T follicular helper cell (primary cell): ENCODE results near the gene SCT.

Experiments used
- DNase-seq: peaks from one replicate; pipeline ENCODE4 v3.0.0-alpha.2; 2020; ENCODE audit warnings: low read depth

SCT gene

DNA sequence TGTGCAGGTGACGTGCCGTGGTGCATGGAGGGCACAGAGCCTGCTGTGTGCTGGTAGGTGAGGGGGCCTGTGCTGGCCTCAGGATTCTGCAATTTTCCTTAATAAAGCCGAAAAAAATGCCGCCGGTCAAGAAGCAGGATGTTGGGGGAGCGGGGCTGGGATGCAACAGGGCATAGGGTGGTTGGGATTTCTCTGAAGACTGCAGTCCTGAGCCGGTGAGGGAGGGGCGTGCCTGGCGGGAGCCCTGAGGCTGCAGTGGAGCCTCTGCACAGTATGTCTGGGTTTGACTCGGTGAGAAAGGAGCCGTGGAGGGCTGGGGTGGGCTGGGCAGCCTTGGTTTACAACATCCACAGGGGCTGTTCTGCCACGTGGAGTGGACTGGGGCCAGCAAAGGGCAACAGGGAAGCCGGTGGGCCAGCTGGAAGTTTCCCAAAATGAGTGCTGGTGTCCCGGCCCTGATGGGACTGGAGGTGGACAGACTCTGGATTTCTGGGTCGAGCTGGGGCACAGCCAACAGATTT is 3.6 kb downstream of the SCT start:
- DNase-seq = no peak

DNA sequence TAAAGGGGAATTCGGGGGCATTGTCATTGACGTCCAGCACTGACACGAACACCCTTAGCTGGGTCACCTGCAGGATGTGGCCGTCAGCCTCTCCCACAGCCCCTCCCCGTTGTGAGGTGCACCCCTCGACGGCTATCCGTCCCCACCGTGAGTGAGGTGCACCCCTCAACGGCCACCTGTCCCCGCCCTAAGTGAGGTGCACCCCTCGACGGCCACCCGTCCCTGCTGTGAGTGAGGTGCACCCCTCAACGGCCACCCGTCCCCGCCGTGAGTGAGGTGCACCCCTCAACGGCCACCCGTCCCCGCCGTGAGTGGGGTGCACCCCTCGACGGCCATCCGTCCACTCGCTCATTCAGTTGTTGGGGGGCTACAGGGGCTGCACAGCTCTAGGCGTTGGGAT is 5.1 kb downstream of the SCT start:
- no peak for DNase-seq

DNA sequence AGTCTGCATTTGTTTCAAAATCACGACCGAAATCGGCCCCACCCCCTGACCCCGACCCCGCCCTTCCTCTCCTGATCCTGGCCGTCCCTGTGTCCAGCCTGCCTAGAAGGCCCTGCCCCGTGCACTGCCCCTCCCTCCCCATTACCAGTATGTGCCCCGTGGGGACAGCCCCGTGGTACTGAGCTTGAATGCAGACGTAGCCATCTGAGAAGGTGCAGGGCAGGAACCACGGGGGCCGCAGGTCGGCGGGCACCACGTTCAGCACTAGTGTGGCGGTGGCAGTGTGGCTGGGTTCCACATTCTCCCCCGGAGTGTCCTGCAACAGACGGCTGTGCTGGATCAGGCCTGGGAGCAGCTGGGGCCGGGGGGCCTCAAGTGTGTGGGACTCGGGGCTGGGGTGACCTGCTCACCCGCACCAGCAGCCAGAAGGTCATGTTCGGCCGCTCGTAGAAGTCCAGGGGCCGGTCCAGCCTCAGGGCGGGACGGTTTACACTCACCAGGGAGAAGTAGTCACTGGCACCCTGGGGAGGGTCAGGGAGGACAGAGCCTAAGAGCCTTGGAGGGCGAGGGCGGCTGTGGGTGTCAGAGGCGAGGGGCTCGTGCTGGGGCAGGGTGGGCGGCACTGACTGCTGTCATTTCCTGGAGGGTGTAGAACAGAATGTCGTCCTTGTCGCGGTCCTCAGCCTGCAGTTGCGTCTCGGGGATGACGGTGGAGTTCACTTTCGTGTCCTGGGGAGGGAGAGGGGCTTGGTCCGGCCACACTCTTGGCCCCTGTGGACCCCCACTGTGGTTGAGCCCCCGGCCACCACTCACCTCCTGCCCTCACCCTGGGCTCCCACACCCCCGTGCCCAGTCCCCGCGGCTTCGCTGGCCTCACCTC is 5.8 kb downstream of the SCT start:
- no peak for DNase-seq

DNA sequence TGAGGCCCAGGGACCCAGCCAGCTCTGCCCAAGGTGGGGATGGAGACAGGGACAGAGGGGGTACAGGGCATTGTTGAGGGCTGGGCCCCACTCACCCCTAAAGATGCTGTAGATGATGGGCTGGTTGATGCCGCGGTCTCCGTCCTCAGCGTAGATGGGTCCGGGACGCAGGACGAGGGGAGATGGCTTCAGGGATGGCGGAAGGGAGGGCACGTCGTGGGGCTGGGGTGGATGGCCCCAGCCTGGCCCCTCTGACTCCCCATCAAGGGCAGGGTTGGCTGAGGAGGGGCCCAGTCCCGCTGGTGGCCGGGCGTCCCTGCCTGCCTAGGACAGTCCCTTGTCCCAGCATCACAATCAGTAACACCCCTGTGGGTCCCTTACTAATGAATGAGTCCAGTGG is 6.8 kb downstream of the SCT start:
- DNase-seq = no peak

DNA sequence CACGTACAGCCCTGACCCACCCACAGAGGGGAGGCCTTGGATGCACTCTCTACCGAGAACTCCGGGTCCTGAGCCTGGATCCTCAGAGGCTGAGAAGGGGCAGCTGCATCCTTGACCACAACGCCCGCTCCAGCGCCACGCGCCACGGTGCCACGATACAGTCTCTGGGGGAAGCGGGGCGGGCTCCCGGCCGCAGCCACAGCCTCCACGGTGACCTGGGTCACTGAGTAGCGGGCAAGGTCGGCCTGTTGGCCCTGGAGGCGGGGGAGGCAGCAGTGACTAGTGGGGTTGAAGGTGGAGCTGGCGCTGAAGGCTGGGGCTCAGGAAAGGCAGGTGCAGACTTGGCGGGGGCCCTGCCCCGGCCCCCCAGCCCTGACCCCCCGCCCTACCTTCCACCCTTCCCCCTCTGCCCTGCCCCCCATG is 7.3 kb downstream of the SCT start:
- DNase-seq = no peak

DNA sequence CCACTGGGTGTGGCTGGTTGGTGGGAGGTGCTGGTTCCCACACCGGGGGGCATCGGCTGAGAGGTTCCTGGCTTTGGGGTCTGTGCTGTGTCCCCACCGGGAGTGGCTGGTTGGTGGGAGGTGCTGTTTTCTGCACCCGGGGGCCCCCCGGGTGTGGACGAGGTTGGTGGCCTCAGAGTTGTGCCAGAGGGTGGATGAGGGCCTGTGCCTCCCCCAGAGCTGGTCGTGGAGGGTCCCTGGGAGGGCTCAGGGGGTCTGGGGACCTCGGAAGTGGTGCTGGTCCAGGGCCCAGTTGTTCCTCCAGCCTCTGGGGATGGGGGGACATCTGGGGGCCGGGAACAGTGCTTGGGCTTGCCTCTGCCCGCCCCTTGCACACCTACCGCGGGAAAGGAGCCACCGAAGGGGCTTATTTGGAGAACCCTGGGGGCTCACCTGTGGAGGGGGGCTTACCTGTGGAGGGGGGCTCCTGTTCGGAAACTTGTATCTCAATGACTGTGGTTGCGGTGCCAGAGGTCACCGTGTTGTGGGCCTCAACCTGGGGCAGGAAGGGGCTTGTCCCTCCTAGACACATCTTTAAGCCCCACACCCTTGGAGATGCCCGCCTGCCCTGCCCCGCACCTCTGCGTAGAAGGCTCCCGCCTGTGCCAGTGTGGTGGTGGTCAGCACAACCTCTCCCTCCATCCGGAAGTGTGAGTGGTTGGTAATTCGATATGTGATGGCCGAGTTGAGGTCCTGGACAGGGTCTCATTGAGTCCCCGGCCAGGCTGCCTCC is 7.9 kb downstream of the SCT start:
- no peak for DNase-seq

DNA sequence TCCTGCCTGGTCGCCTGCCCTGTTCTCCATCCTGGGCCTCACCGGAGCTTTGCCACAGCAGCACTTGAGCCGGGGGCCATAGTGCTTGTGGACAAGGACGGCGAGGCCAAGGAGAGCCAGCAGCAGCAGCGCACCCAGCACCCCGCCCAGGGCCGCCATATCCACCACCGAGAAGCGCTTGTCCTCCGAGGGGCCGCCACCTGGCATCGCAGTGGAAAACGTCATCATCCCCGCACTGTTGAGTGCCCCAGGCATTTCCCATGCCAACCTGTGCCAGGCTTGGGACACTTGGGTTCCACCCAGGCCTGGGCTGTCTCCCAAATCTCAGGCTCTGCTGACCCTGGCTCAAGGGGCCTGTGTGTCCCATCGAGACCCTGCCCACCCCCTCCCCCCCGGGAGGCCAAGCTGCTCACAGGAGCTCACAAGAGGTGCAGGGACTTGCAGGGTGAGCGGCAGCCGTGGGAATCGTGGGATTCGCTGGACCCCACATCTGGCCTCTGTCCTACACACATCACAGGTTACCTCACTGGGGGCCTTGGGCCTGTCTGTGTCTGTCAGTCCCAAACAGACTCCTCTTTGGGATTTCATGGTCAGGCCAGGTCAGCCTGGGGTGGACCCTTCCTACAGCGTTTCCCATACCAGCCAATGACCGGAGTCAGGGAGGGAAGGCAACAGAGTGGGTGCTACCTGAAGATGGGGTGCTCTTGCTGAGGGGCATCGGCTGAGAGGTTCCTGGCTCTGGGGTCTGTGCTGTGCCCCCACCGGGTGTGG is 8.9 kb downstream of the SCT start:
- DNase-seq = no peak

DNA sequence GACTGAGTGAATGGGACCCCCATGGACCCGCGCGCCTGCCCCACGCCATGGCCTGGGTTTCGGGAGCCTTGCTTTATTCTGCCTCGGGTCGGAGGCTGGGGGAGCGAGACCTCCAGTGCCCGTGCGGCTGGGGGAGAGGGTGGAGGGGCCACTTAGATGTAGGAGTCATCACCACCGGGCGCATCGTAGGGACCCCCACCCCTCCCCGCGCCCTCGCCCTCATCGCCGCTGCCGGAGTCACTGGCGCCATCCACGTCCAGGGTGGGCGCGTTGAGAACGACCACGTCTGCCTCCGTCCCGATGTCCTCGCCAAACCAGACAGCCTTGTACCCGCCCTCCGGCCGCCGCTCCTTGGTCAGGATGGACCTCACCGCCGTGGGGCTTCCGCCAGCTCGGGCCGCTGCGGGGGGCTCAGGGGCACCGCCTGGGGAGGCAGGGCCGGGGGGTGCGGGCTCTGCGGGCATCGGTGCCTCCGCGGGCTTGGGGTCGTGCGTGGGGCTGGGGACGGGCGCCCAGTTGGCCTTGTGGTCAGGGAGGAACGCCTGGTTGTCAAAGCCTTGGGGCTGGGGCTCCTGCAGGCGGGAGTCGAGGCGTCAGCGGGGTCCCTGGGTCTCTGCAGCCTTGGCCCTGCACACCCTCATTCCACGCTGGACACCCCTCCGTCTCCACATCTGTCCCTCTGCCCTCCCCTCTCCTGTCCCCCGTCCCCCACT is 9.6 kb downstream of the SCT start:
- no peak for DNase-seq

DNA sequence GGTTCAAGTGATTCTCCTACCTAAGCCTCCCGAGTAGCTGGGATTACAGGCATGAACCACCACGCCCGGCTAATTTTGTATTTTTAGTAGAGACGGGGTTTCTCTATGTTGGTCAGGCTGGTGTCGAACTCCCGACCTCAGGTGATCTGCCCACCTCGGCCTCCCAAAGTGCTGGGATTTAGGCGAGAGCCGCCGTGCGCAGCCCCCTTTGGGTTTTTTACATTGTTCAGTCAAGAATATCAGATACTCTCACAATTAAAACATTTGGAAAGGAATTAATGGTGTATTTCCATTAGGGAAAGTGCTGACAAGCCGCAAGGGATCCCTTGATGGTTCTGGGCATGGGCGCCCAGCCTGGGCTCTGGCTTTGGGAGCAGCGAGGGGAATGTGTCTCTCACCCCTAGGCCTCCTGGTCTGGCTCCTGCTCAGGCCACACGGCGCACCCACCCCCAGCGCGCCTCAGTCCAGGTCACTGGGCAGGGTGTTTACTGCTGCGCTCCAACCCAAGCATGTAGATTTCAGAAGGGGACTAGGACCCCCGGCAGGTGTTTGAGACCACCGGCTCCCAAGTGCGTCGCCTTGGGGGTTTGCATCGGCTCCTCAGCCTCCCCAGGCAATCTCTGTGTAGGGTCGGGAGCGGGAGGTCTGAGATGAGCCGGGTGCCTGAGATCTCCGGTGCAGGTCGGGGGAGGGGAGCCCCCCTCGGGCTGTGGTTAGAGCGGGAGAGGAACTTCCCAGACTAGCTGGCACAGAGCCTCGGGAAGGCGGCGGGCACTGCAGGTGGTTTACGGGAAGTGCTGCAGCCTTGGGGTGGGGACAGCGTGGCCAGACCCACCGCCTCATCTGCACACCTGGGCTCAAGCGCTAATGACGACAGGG is 10.4 kb downstream of the SCT start:
- no peak for DNase-seq

DNA sequence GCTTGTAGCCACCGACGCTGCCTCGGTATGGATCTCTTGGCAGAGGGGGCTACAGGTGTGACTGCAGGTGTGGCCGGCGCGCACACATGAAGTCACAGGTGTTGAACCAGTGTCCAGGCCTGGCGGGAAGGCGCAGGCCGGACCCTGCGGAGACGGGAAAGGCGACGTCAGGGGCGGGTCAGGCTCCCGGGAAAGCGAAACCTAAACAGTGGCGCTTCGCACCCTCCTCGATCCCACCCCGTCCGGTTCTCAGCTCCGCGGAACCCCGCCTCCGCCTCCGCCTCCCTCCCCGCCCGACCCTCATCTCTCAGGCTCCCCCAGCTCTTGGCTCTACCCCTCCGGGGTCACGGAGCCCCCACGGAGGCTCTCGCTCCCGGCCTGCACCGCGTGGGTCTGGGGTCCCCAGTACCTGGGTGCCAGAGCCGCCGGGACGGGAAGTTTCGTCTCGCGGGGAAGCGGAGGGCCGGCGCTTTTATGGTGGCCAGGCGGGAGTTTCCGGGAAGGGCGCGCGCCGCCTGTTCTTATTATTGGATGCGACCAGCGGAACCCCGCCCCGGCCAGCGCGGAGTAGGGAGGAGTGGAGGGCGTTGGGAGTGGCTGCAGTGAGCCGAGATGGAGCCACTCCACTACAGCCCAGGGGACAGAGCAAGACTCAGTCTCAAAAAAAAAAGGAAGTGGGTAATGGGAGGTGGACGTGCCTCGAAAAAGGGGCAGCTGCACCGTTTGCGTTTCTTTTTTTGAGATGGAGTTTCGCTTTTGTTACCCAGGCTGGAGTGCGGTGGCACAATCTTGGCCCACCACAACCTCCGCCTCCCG is 11.3 kb downstream of the SCT start, which contains the start of gene IRF7:
Gene IRF7, minus strand, starts transcription at position 447 of the 816 bp plus-strand sequence. CDS start 586 bp downstream, outside the sequence.
- DNase-seq = peak; percentile 74

DNA sequence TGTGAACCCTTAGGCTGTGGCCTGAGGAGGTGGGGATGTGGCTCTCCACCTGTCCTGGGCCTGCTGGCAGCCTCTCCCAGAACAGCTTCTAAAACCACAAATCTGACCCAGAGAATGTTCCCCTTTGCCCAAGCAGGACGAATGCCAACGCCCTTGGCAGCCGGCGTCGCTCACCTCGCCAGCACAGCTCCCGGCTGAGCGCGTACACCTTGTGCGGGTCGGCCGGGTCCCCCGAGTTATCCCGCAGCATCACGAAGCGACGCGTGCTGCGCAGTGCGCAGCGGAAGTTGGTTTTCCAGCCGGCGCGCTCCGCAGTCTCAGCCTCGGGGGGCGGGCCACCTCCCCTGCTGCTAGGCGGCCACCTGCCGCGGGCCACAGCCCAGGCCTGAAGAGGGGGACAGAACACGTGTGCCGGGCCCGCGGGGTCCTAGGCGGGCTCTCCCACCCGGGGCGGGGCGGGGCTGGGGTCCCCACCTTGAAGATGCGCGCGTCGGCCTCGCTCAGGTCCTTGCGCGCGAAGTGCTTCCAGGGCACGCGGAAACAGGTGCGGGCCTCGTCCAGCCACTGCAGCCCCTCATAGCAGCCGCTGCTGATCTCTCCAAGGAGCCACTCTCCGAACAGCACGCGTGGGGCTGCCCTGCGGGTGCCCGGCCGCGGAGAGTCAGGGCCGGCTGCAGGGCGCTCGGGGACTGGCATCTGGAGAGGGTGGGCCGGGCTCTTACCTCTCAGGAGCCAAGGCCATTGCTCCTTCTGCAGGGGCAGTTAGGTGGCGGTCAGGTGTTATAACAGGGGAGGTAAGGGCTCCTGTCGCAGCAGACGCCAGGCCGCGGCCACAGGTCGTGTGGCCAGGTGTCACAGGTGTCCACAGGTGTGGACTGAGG is 12.1 kb downstream of the SCT start:
- no peak for DNase-seq

DNA sequence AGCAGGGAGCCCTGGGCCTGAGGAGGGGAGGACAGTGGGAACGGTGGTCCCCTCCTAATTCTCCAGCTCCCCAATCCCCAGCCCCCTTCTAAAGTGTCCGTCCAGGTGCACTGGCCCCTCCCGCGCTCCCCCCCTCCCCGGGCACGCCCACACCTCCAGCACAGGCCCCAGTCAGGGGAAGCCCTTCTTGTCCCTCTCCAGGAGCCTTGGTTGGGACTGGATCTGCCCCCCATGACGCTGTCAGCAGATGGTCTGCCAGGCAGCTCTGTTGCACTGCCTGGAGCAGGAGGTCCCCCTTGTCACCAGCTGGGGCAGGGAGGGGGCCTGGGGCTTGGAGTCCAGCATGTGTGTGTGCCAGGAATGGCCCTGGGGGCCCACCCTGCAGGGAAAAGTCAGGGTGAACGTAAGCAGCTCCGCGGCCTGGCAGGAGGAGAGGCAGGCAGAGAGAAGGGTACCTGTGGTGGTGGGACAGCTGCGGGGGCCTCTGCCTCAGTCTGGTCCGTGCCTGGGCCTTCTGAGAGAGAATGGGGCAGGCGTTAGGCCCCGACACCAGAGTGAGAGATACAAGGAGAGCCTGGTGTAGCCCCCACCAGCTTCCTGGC is 12.9 kb downstream of the SCT start:
- DNase-seq = no peak

DNA sequence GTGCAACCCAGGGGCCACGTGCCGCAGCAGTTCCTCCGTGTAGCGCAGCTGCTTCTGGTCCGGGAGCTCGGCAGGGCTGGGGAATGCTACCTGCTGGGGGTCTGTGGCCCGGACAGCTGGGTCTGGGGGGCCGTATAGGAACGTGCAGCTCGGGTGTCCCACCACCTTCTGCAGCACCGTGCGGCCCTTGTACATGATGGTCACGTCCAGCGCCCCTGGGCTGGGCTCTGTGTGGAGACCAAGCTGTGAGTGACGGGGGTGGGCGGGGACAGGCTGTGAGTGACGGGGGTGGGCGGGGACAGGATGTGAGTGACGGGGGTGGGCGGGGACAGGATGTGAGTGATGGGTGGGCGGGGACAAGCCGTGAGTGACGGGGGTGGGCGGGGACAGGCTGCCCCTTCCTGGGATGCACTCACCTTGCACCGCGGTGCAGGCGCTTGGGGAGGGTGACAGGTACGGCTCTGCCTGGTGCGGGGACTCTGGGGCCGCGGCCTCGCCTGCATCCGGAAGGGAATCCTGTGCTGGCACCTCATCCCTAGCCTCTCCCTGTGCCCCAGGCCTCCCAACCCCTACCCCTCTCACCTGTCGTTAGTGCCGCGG is 13.5 kb downstream of the SCT start:
- peak; percentile 89 for DNase-seq

DNA sequence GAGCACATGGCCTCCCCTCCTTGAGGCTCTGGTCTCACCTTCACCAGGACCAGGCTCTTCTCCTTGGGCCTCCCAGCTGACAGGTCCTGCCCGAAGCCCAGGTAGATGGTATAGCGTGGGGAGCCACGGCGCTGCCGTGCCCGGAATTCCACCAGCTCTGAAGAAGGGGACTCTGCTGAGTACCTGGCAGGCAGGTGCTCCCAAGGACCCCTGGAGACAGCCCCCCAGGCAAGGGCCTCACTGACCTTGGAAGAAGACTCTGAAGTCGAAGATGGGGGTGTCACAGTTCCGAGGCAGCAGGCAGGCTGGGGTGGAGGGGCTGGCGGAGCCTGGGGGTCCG is 14.1 kb downstream of the SCT start:
- no peak for DNase-seq

DNA sequence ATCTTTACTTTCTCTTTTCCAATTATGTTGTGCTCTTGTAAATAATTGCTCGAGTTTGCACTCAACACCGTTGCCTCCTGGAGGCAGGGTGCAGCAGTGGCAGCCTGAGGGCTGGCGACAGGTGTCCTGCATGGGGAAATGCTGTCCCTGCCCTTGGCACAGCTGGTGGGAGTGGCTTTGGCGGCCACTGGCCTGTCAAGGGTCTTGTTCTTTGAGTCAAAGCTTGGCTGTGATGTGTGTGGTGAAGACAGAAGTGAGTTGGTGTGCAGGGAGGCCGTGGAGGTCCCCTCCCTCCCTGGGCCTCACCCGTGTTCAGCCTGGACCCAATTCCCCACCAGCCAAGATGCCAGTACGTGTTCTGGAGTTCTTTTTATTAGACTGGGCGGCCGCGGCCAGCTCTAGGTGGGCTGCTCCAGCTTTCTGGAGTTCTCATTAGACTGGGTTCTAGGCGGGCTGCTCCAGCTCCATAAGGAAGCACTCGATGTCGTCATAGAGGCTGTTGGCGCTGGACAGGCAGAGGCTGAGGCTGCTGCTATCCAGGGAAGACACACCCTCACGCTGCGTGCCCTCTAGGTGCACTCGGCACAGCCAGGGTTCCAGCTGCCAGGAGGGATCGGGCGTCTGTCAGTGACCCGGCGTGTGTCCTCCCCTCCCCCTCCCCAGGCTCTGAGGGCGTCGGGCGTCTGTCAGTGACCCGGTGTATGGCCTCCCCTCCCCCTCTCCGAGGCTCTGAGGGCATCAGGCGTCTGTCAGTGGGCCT is 14.6 kb downstream of the SCT start:
- no peak for DNase-seq

DNA sequence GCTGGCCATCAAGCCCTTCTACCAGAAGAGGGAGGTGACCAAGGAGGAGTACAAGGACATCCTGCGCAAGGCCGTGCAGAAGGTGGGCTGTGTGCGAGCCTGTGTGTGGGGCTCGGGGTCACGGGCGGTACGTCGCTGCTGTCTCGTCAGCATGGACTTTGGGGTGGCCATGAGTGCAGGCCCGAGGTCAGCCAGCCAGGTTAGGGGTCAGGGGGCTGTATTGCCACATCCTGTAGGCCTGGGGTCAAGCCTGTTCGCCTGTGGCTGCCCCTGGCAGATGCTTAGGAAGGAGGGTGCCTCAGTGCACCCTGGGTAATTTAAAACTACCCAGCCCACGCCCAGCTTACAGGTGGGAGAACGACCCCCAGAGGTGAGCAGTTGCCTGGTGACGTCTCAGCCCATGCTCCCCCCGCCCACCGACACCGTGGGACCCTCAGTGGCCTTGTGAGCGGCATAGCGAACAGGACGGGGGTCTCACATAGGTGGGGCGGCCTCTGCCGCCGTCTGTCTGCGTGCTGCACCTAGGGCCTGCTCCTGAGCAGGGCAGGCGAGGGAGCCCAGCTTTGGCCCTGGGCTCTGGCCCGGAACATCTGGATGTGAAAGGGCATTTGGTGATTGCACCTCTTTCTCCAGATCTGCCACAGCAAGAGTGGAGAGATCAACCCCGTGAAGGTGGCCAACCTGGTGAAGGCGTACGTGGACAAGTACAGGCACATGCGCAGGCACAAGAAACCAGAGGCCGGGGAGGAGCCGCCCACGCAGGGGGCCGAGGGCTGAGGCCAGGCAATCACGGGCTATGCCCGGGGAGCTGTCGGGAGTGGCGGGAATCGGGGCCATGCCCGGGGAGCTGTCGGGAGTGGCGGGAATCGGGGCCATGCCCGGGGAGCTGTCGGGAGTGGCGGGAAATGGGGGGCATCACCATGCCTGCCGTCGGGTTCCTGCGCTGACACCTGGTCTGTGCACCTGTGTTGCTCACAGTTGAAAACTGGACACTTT is 15.7 kb downstream of the SCT start:
- no peak for DNase-seq
